ENCODE results near the gene SMIM20.
"Not testable (repeated sequence)": the region's sequence is repeated elsewhere in the genome, so short reads cannot be mapped to it uniquely, and the experiment has no call there.

Gene SMIM20

DNA sequence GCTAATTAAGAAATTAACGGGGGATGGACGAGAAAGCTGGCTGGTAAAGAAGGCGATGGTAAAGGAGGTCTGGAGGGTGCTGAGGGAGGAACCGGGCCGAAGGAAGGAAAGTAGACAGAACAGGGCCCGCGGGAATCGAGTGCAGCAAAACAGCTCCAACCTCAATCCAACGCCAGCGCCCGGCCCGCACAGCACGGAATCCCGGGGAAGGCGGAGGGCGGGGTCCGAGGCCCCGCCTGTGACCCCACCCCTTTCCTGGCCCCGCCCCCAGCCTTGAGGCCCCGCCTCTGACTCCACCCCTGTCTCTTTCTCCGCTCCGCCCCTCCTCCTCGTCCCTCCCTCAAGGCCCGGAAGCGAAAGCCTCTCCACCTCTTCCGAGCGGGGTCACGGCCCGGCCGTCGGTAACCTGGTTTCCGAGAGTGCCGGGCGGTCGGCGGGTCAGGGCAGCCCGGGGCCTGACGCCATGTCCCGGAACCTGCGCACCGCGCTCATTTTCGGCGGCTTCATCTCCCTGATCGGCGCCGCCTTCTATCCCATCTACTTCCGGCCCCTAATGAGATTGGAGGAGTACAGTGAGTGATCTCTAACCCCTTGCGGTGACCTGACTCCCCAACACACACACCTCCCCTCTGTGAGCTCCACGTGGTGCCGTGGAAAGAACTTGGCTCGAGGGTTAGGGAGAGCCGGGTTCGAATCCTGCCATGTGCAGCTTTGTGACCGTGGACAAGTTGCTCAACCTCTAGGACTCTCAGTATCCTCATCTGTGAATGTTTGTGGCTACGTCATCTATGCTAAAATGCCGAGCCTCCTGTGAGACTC lies at the start of gene SMIM20:
TSS of gene SMIM20 (plus strand) at position 370 of the 819 bp plus-strand sequence. CDS start at position 464, 94 bp downstream.
- DNase-seq, result peak; percentile 88

- no peak for DNase-seq
These were observed 48.4 kb upstream of the SMIM20 start for GRCh38 chr4:25865586-25865985.

DNA sequence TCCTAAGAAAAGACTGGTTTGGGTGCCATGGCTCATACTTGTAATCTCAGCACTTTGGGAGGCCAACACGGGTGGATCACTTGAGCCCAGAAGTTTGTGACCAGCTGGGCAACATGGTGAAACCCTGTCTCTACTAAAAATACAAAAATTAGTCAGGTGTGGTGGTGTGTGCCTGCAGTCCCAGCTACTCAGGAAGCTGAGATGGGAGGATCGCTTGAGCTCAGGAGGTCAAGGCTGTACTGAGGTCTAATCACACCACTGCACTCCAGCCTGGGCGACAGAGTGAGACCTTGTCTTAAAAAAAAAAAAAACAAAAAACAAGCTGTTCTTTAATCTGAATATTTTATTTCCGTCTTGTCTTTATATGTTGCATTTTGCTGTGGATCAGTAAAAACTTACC lies 47.6 kb upstream of the SMIM20 start:
- not testable (repeated sequence) for DNase-seq

- no peak for DNase-seq
These were observed 46.2 kb upstream of the SMIM20 start for GRCh38 chr4:25867781-25868294.

DNA sequence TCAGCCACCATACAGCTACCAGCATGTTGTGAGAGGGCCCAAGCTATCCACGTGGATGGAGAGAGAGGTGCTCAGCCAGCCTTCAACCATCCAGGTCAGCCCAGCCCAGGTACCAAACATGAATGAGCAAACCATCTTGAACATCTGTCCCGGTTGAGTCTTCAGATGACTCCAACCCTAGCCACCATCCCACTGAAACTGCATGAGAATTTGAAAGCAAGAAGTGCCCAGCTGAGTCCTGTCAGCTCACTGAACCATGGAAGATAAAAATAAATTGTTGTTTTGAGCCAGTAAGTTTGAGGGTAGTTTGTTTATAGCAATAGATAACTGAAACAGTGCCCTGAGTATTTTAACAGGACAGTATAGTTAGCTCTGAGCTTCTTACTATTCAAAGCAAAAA lies 43.9 kb upstream of the SMIM20 start:
- no peak for DNase-seq

GRCh38 chr4:25872851-25873631 lies 41.0 kb upstream of the SMIM20 start:
- no peak for DNase-seq

GRCh38 chr4:25873632-25874129 lies 40.3 kb upstream of the SMIM20 start:
- no peak for DNase-seq

- DNase-seq, result no peak
These were observed 39.4 kb upstream of the SMIM20 start for GRCh38 chr4:25874655-25875054.

DNA sequence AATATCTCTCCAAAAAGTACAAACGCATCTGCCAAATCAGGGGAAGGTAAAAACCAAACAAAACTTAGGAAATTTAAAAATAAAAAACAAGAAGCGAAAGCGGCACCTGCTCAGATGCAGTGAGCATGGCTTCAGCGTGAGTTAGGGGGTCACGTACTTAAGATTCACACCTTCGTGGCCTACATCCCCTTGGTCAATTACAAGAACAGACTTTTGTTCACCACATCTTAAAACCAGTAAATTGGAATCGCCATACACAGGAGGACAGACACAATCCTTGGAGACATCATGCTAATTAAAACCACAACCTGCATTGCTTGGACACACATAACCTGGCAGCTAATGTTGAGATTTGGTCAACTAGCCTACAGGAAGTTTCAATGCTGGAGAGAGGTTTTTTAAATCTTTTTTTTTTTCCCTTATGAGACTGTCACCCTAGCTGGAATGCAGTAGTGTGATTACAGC lies 38.7 kb upstream of the SMIM20 start:
- DNase-seq, result no peak

DNA sequence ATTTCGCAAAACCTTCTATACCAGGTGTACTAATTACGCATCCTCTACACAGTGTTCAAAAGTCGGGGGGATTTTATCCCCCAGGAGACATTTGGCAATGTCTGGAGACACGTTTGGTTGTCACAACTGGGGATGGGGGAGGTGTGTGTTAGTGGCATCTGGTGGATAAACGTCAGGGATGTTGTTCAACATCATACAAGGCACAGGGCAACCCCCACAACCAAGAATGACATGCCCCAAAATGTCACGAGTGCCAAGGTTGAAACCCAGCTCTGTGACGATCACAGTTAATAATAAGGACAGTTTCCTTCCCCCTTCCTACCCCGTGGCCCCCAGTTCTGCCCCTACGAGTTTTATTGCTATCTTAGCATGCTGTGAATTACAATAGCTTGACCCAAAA lies 35.3 kb upstream of the SMIM20 start:
- no peak for DNase-seq

- no peak for DNase-seq
These were observed 34.9 kb upstream of the SMIM20 start for GRCh38 chr4:25879091-25879584.

GRCh38 chr4:25879587-25879986 lies 34.4 kb upstream of the SMIM20 start:
- DNase-seq, result no peak

DNA sequence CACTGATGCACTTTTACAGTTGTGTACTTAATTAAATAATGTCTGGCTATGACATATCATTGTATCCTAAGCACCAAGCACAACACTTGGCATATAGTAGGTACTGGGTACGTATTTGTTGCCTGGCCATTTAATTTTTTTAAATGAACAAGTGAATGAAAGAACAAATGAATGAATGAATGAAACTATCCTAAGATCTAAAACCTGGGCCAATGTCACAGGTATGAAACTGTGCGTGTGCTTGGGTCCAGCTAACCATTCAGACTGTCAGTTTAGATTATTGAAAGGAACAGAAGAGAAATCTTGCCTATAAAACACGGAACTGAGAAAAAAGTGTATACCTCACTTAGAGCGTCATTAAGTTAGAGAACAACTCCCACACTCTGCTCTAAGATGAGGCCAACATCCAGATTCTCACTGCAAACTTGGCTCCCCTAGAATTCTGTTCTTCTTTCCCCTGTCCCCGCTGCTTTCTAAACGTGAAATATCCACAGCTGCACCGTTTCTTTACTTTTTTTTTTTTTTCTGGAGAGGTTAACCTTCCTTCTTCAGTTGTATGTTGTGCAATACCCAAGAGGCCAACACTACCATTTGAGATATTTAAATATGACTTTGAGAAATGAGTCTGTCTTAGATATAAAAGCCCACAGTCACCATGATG lies 33.9 kb upstream of the SMIM20 start:
- no peak for DNase-seq

DNA sequence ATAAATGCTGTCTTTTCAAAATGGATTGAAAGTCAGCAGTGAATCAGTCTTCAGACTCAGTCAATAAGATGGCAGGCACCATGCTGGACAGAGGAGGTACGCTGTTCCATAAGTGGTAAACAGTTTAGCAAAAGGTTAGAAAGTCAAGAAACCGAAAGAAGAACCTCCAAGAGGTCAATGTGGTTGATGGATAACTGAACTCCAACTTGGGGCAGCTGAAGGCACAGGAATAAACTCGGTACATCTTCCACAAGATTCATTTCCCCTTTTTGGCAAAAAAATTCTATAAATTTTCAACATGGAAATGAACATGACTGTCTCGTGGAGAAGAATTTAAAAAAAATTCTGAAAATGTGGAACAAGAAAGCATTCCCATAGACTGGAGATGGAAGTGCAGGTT lies 32.8 kb upstream of the SMIM20 start:
- DNase-seq, result no peak

GRCh38 chr4:25882226-25882625 lies 31.8 kb upstream of the SMIM20 start:
- no peak for DNase-seq

DNA sequence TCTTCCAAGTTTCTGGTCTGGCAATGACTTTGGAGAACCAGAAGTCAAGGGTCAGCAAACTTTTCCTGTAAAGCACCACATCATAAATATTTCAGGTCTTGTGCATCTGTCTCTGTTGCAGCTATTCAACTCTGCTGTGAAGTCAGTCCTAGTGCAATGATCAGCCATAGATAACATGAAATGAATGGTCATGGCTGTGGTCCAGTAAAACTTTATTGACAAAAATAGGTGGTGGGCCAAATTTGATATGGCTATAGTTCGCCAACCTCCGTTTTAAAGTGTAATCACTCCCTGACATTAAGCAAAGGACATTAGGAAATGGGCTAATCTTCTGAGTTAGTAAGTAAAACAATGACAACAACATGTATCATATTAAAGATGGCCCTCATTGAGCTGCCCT lies 30.5 kb upstream of the SMIM20 start:
- DNase-seq, result no peak

- no peak for DNase-seq
These were observed 29.8 kb upstream of the SMIM20 start for GRCh38 chr4:25884031-25884782.

- no peak for DNase-seq
These were observed 25.2 kb upstream of the SMIM20 start for GRCh38 chr4:25888781-25889180.

DNA sequence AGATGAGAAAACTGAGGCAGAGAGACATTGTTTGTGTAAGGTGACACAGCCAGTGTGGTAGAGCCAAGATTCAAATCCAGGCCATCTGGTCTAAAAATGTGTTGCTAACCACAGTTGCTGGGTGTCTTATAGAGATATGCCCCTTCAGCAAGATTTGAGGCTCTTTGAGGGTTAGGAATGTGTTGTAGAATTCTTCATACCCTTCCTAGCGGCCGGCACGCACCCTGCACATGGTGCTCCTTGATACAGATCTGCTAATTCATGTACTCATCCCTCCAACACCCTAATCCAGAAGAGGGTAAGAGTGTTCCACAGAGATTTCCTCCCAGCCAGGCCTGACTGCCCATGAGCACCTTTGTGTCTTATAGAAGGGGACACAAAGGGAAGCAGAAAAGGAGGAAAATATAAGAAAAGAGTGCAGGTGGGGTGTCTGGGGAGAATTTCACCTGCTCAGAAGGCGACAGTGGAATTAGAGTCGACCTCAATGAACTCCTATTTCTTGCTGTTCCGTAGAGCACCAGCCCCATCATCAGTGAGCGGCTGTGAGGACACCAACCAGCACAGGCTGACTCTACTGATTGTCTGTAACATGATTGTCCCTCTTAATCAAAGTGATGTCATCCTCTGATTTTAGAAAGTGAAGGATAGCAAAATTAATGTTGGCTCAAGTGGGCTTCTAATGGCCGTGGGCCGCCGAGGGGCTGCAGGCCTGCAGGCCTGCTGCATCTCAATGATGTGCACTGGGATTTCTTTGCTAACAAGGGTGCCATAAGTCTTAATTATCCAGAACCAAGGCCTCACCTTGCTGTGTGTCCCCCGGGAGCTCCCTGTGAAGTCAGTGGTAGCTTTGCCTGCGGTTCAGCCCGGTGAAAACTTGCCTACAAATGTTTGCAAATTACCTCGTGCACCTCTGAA lies 24.2 kb upstream of the SMIM20 start:
- no peak for DNase-seq

- no peak for DNase-seq
These were observed 23.2 kb upstream of the SMIM20 start for GRCh38 chr4:25890571-25891485.

Data from stimulated activated CD4-positive, alpha-beta T cell treated with anti-CD3 and anti-CD28 coated beads, Interleukin-4, amount 100 ng/mL, for 24 hours (primary cell).